SK-N-SH treated with all-trans-retinoic acid at 6 μM for 48 hours (cell line): ENCODE results near the gene ACO1.

ENCODE experiments used
- ARNTL ChIP-seq: fragments of 450-650 bp; formaldehyde crosslinking; IDR thresholded peaks from 2 replicates; pipeline ENCODE4 v1.5.0; 2020; ENCODE audit warnings: low read depth, mild to moderate bottlenecking, moderate library complexity, borderline replicate concordance
- CREB5 ChIP-seq: fragments of 250-450 bp; sonication (Bioruptor Pico); IDR thresholded peaks from 2 replicates; pipeline ENCODE4 v1.5.1; 2020; ENCODE audit warnings: low read depth, mild to moderate bottlenecking, moderate library complexity
- CSDC2 ChIP-seq: fragments of 250-450 bp; sonication (Bioruptor Pico); IDR thresholded peaks from 2 replicates; pipeline ENCODE4 v1.5.0; 2020; ENCODE audit warnings: mild to moderate bottlenecking, moderate library complexity
- ESRRG ChIP-seq: fragments of 250-450 bp; sonication (Bioruptor Pico); IDR thresholded peaks from 2 replicates; pipeline ENCODE4 v1.6.1; 2021; ENCODE audit warnings: mild to moderate bottlenecking
- PATZ1 ChIP-seq: fragments of 250-450 bp; sonication (Bioruptor Pico); IDR thresholded peaks from 2 replicates; pipeline ENCODE4 v1.8.0; 2020; ENCODE audit warnings: mild to moderate bottlenecking, moderate library complexity, borderline replicate concordance
- PPARA ChIP-seq: fragments of 250-450 bp; sonication (Bioruptor Pico); IDR thresholded peaks from 2 replicates; pipeline ENCODE4 v1.5.0; 2020; ENCODE audit warnings: mild to moderate bottlenecking, borderline replicate concordance
- SNAI2 ChIP-seq: fragments of 250-450 bp; sonication (Bioruptor Pico); IDR thresholded peaks from 2 replicates; pipeline ENCODE4 v1.5.0; 2020; ENCODE audit warnings: mild to moderate bottlenecking, moderate library complexity
- ZC3H10 ChIP-seq: fragments of 250-450 bp; sonication (Bioruptor Pico); IDR thresholded peaks from 2 replicates; pipeline ENCODE4 v1.5.1; 2021; ENCODE audit warnings: mild to moderate bottlenecking, moderate library complexity
- ZFP3 ChIP-seq: fragments of 250-450 bp; sonication (Bioruptor Pico); IDR thresholded peaks from 2 replicates; pipeline ENCODE4 v1.5.0; 2020; ENCODE audit warnings: mild to moderate bottlenecking, moderate library complexity
- ZNF565 ChIP-seq: fragments of 450-650 bp; formaldehyde crosslinking; conservative IDR thresholded peaks from 2 replicates; pipeline ENCODE4 v1.5.0; 2020; ENCODE audit warnings: low read depth, mild to moderate bottlenecking, moderate library complexity
- ZNF8 ChIP-seq: fragments of 450-650 bp; formaldehyde crosslinking; IDR thresholded peaks from 2 replicates; pipeline ENCODE4 v1.5.0; 2020; ENCODE audit warnings: mild to moderate bottlenecking, moderate library complexity

- TF ChIP-seq ZNF8 = no peak
- no peak for TF ChIP-seq ZFP3 (CRISPR knock-in tag)
- no peak for TF ChIP-seq PATZ1 (CRISPR knock-in tag)
- TF ChIP-seq PPARA (CRISPR knock-in tag) = no peak
- TF ChIP-seq ESRRG (CRISPR knock-in tag) = no peak
- TF ChIP-seq CSDC2 (CRISPR knock-in tag) = no peak
- no peak for TF ChIP-seq ZC3H10
- no peak for TF ChIP-seq CREB5
- TF ChIP-seq SNAI2 (CRISPR knock-in tag) = no peak
- no peak for TF ChIP-seq ZNF565 (CRISPR knock-in tag)
- TF ChIP-seq ARNTL (CRISPR knock-in tag) = no peak
These were observed 84.3 kb downstream of the ACO1 start for GRCh38 chr9:32468740-32469139.
